IPS-NIHi7 (cell line): ENCODE data around the gene AMZ2.
"Not testable (repeated sequence)": the region's sequence is repeated elsewhere in the genome, so short reads cannot be mapped to it uniquely, and the experiment has no call there.

Source experiments
- DNase-seq: peaks from one replicate; pipeline ENCODE4 v3.0.0; 2012; ENCODE audit warnings: mixed read lengths; ENCODE audit errors: extremely low spot score

AMZ2 gene

GRCh38 chr17:68220786-68221185, 27.1 kb upstream of the AMZ2 start:
- not testable (repeated sequence) for DNase-seq

GRCh38 chr17:68221786-68222185, 26.1 kb upstream of the AMZ2 start:
- no peak for DNase-seq

- DNase-seq, result no peak
Measured at GRCh38 chr17:68222606-68223005, 25.2 kb upstream of the AMZ2 start.

- not testable (repeated sequence) for DNase-seq
Measured at GRCh38 chr17:68225055-68225454, 22.8 kb upstream of the AMZ2 start.

- not testable (repeated sequence) for DNase-seq
Measured at GRCh38 chr17:68228039-68228680, 19.7 kb upstream of the AMZ2 start.

GRCh38 chr17:68228817-68229570, 18.8 kb upstream of the AMZ2 start:
- no peak for DNase-seq

GRCh38 chr17:68229619-68230018, 18.2 kb upstream of the AMZ2 start:
- no peak for DNase-seq

GRCh38 chr17:68231131-68231530, 16.7 kb upstream of the AMZ2 start:
- DNase-seq, result not testable (repeated sequence)

GRCh38 chr17:68231541-68231940, 16.3 kb upstream of the AMZ2 start:
- DNase-seq, result no peak

GRCh38 chr17:68232741-68233140, 15.1 kb upstream of the AMZ2 start:
- not testable (repeated sequence) for DNase-seq

- not testable (repeated sequence) for DNase-seq
Measured at GRCh38 chr17:68234726-68235335, 13.0 kb upstream of the AMZ2 start.

GRCh38 chr17:68235336-68235791, 12.5 kb upstream of the AMZ2 start:
- DNase-seq, result not testable (repeated sequence)

- DNase-seq, result not testable (repeated sequence)
Measured at GRCh38 chr17:68237369-68238163, 10.3 kb upstream of the AMZ2 start.

GRCh38 chr17:68238164-68238870, 9.5 kb upstream of the AMZ2 start:
- DNase-seq, result no peak

- no peak for DNase-seq
Measured at GRCh38 chr17:68238871-68239253, 9.0 kb upstream of the AMZ2 start.

- DNase-seq, result no peak
Measured at GRCh38 chr17:68239632-68240366, 8.0 kb upstream of the AMZ2 start.

- no peak for DNase-seq
Measured at GRCh38 chr17:68246271-68247028, 1.4 kb upstream of the AMZ2 start.

- DNase-seq, result no peak
Measured at GRCh38 chr17:68248199-68248825, 469 bp downstream of the AMZ2 start.

GRCh38 chr17:68248891-68249290, 1.0 kb downstream of the AMZ2 start:
- DNase-seq, result no peak
